OCI-LY7 (cell line): Measurements from ENCODE around the gene MCF2L2.

Source experiments
- CTCF ChIP-seq: fragments of 200-600 bp; sonication (generic); conservative IDR thresholded peaks from 2 replicates; pipeline ENCODE4 v1.5.1; 2014; ENCODE audit warnings: mild to moderate bottlenecking, antibody characterized with exemption, low read length, moderate library complexity, mixed read lengths
- EZH2phosphoT487 ChIP-seq: fragments of 200-600 bp; sonication (generic); IDR thresholded peaks from 2 replicates; pipeline ENCODE4 v1.6.1; 2018; ENCODE audit warnings: low read depth, borderline replicate concordance, mild to moderate bottlenecking, mixed run types, antibody characterized with exemption, low read length, moderate library complexity, mixed read lengths

GRCh38 chr3:183178512-183178832 is 249.9 kb downstream of the MCF2L2 start:
- TF ChIP-seq CTCF (no peak), EZH2phosphoT487 (no peak)
